NB4 (cell line): ENCODE measurements around the gene SGMS1.

ENCODE experiments used
- DNase-seq: peaks from one replicate; pipeline ENCODE4 v3.0.0; 2010; ENCODE audit warnings: low read depth
- H3K4me3 ChIP-seq: one replicate; pipeline ENCODE4 v1.5.1; 2011; ENCODE audit warnings: mild to moderate bottlenecking, low read depth, low read length, moderate library complexity
- MYC ChIP-seq: IDR thresholded peaks from 2 replicates; pipeline ENCODE4 v1.6.1; 2011; ENCODE audit warnings: low read depth, low read length
- POLR2A ChIP-seq: IDR thresholded peaks from 2 replicates; pipeline ENCODE4 v1.6.1; 2011; ENCODE audit warnings: mild to moderate bottlenecking; ENCODE audit not compliant: insufficient read length; ENCODE audit errors: extremely low read depth
- TF ChIP-seq, protein P1 (sequence below): IDR thresholded peaks from one replicate; pipeline ENCODE4 v1.5.1; 2012; ENCODE audit warnings: low read depth, low read length
- TF ChIP-seq, protein P2 (sequence below): IDR thresholded peaks from 2 replicates; pipeline ENCODE4 v1.6.1; 2011; ENCODE audit warnings: low read depth, low read length

Gene SGMS1

GRCh38 chr10:50631052-50631451 lies 7.3 kb upstream of the SGMS1 start:
- no peak for DNase-seq
- TF ChIP-seq, protein P1, sequence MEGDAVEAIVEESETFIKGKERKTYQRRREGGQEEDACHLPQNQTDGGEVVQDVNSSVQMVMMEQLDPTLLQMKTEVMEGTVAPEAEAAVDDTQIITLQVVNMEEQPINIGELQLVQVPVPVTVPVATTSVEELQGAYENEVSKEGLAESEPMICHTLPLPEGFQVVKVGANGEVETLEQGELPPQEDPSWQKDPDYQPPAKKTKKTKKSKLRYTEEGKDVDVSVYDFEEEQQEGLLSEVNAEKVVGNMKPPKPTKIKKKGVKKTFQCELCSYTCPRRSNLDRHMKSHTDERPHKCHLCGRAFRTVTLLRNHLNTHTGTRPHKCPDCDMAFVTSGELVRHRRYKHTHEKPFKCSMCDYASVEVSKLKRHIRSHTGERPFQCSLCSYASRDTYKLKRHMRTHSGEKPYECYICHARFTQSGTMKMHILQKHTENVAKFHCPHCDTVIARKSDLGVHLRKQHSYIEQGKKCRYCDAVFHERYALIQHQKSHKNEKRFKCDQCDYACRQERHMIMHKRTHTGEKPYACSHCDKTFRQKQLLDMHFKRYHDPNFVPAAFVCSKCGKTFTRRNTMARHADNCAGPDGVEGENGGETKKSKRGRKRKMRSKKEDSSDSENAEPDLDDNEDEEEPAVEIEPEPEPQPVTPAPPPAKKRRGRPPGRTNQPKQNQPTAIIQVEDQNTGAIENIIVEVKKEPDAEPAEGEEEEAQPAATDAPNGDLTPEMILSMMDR, result no peak
- TF ChIP-seq, protein P2, sequence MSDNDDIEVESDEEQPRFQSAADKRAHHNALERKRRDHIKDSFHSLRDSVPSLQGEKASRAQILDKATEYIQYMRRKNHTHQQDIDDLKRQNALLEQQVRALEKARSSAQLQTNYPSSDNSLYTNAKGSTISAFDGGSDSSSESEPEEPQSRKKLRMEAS, result no peak
- no peak for TF ChIP-seq POLR2A
- TF ChIP-seq MYC, result no peak
- no peak overlapping the region for H3K4me3 ChIP-seq

- TF ChIP-seq MYC (no peak), POLR2A (no peak)
- TF ChIP-seq, protein P1, result no peak
- TF ChIP-seq, protein P2, result no peak
- no peak overlapping the region for H3K4me3 ChIP-seq
- DNase-seq, result no peak
These were observed 5.9 kb upstream of the SGMS1 start for GRCh38 chr10:50629495-50630122.

- no peak for DNase-seq
- TF ChIP-seq, protein P1, result no peak
- TF ChIP-seq, protein P2, result no peak
- TF ChIP-seq POLR2A, result no peak
- no peak for TF ChIP-seq MYC
- H3K4me3 ChIP-seq, result no peak overlapping the region
These were observed 4.1 kb upstream of the SGMS1 start for GRCh38 chr10:50627896-50628295.

GRCh38 chr10:50627443-50627842 lies 3.7 kb upstream of the SGMS1 start:
- no peak for DNase-seq
- H3K4me3 ChIP-seq, result no peak overlapping the region
- TF ChIP-seq, protein P1, result no peak
- TF ChIP-seq, protein P2, result no peak
- TF ChIP-seq POLR2A (no peak), MYC (no peak)

DNA sequence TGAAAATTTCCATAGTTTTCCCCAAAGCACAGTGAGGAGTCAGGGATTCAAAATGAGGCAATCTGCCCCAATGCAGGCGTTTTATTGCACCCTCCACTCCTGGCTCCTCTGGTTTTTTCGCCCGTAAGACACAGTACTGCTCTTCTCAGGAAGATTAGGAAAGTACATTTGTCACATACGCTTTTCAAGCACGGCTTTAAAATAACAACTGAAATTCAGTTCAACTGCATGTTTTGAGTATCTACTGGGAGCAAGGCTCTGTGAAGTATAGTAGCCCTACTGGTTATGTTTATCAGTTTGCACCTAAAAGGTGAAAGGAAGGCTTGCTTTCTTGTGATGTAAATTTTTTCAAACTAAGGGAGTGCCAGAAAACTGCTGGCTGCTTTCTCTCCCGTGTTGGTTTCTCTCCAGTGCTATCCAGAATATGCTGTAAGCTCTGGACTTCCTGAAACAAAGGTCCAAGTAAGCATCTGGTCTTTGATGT lies 1.9 kb upstream of the SGMS1 start:
- TF ChIP-seq MYC (no peak), POLR2A (no peak)
- TF ChIP-seq, protein P2, result no peak
- TF ChIP-seq, protein P1, result no peak
- DNase-seq, result peak; percentile 34
- H3K4me3 ChIP-seq, result peak overlapping the region; percentile 84
